C1 segment of cervical spinal cord (tissue), 14 donors: Measurements from ENCODE around the gene TIRAP.
"Not testable (repeated sequence)": the region's sequence is repeated elsewhere in the genome, so short reads cannot be mapped to it uniquely, and the experiment has no call there.

ENCODE experiments used
- DNase-seq, 14 donors: peaks; one replicate each; lab custom pipeline; 2025; lab: John Stamatoyannopoulos, UW

The TIRAP gene

DNA sequence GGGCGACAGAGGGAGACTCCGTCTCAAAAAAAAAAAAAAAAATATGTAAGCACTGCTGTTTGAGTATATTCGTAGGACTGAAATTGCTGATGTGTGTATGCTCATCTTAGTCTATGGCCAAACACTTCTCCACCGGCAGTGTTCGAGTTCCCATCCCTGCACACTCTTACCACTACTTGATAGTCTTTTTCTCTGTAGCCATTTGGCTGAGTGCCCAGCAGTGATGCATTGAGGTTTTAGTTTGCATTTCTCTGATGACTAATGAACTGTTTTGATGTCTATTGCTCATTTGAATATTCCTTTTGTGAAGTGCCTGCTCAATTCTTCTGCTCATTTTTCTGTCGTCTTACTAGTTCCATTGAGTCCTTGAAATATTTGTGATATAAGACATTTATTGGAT lies 1.9 kb downstream of the TIRAP start:
- peak in 1 of 14 donors; percentile 51 for DNase-seq

DNA sequence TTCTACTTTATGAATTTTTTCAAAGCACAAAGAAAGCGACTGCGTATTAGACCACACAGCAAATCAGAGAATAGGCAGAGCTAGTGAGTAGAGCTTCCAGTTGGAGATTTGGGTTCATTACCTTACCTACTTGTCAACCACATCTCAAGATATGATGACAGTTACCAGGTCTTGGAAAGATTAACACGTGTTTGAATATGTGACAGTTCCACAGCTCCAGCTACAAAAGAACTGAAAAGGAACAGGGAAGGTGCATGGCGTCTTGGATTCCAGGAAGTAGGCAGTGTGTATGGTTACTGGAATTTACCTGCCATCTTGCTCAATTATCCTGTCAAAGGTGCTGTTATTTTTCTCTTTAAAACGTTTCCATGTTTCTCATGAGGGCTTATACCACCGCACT lies 5.3 kb downstream of the TIRAP start:
- DNase-seq, result no peak

DNA sequence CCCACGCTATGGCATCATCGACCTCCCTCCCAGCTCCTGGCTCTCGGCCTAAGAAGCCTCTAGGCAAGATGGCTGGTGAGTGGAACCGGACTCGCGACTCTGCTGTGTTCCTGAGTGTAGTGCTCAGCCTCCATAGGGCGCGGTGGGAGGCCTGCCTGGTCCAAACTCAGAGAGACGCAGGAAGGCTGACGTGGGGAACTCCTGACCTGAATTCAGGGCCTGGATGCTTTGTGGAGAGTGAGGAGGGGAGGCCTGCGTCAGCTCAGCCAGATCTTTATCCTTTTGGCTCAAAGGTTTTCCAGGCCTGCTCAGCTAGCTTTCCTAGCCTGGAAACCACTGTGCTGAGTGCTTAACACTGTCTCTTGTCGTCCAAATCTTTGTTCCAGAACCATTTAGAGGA lies 8.0 kb downstream of the TIRAP start:
- DNase-seq, result no peak

- no peak for DNase-seq
Measured at GRCh38 chr11:126293726-126294125, 10.8 kb downstream of the TIRAP start.

- DNase-seq, result no peak
Measured at GRCh38 chr11:126297004-126297403, 14.1 kb downstream of the TIRAP start.

DNA sequence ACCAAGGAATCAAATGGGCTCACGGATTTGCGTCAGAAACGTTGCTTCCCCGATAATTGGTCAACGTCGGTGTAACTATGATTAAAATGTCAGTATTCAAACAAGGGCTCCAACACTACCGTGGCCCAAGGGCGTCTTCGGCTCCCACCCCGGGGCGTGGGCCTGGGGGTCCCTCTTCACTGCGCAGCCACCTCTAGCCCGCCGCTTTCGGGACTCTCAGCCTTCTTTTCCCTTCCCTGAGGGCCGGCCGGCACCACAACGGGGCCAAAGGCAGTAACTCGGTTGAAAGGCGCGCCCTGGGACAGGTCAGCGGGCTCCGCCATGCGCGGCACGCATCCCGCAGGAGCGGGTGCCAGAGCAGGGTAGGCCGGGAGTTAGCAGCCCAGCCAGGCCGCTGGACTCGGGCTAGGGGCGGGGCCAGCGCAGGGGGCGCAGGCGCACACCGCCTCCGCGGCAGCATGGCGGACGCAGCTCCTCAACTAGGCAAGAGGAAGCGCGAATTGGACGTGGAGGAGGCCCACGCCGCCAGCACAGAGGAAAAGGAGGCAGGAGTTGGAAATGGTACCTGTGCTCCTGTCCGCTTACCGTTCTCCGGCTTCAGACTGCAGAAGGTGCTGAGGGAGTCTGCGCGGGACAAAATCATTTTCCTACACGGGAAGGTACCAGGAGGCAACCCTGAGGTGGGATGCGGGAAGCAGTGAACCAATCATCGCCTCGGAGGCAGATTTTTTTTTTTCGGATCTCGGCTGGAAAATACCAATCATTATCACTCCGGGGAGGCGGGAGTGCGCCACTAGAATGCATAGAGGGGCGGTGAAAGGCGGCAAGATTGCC lies 20.9 kb downstream of the TIRAP start, which contains the start of gene DCPS:
Gene DCPS (plus strand): TSS at position 438 of the 834 bp plus-strand sequence. CDS start 21 bp downstream, at position 459.
- DNase-seq, result peak; percentile 49 to 96 (median 86)

DNA sequence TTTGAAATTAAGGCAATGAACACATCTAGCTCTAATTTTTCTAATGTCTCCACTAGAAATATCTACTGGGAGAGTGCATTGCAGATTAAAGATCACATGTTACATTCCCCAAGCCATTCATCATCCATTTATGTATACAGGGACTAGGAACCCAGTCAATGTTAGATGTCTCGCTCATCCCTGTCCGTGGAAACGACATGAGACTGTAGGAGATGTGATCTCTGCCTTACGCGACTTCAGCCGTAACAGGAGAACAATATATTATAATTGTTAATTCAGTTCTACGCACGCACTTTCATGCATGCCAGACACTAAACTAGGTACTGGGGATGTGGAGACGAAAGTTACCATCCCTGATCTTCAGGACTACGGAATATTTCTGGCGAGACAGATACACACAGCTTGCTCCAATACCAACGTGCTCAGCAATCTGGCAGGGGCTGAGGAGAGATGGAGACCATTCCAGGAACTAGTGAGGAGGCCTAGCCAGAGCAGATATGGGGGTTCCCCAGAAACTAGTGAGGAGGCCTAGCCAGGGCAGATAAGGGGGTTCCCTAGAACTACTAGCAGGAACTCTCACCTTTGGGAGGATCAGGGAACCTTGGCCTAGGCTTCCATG lies 21.7 kb downstream of the TIRAP start:
- DNase-seq, result peak in 1 of 14 donors; percentile 70

DNA sequence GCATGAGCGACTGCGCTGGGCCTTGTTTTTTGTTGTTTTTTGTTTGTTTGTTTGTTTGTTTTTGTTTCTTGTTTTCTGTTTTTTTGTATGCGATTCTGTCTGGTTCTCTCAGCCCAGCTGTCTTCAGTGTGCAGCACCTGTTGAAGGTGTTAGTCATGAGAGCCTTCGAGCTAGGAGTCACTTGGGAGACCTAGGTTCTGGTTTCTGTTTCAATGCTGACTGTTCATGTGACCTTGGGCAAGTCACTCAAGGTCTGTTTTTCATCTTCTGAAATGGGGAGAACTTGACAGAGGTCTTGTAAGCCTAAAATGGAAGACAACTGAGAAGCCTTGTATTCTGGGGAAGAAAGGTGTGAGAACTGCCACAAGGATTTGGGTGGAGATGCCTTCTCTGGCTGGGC lies 22.8 kb downstream of the TIRAP start:
- no peak for DNase-seq

GRCh38 chr11:126307706-126308105 lies 24.8 kb downstream of the TIRAP start:
- DNase-seq, result no peak

DNA sequence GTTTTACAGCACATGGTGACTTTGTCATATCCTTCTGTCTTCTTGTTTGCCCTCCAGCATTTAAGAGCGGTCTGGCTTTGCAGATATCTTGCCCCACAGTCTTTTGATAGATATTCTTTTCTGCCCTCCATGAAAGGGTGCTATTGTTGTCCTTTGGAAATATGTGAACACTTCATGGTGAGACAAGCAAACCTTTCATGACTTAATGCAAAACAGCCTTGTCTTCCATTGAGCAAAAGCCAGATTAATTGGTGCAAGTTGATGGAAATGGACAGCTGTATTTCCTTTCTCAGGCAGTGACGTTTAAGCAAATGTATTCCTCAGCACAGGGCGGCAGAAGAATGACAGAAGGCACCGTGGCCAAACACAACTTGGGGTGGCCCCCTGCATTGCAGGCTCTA lies 25.4 kb downstream of the TIRAP start:
- no peak for DNase-seq

DNA sequence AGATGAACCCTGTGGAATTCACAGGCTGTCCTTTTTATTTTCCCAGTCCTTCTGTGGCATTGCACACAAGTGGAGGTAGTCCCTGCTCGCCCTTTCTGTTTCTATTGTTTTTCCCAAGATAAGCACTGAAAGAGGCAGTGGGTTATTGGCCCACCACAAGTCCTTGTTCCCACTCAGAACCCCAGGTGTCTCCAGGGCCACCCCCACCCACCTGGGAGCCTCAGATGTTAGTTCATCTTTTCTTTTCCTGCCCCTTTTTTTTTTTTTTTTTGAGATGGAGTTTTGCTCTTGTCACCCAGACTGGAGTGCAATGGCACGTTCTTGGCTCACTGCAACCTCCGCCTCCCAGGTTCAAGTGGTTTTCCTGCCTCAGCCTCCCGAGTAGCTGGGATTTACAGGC lies 25.9 kb downstream of the TIRAP start:
- DNase-seq, result not testable (repeated sequence)

DNA sequence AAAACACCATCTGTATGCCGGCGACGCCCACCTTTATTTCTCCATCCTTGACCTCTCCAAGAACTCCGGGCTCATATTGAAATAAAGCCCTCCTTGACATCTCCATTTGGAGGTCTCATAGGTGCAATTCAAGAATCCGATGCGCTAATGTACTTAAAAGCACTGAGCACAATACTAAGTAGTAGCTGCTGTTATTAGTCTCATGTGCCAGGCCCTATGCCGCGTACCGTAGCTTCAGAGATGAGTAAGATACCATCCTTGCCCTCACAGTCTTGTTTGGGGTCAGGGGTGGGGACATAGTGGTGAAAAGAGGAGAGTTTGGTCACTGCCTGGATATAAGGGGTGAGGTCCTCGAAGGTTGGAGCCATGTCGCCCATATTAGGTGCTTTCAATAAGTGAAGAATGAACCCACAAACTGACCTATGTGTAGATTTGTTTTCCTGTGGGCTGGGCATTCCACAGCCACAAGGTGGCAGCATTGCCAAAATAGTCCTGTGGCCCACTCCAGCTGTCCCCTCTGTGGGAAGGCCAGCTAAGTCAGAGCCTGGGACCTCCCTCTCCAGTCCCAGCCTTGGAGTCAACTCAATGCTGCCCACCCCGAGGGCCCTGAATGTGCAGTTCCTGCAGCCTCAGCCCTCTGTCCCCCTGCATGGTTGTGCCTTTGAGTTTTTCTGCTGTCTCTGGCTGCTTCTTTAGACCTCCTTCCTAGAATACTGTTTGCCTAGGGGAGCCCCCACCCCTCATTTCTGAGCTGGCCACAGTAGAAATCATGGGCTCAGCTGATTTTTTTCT lies 27.5 kb downstream of the TIRAP start:
- DNase-seq, result peak in 13 of 14 donors; percentile 9 to 73 (median 54)

DNA sequence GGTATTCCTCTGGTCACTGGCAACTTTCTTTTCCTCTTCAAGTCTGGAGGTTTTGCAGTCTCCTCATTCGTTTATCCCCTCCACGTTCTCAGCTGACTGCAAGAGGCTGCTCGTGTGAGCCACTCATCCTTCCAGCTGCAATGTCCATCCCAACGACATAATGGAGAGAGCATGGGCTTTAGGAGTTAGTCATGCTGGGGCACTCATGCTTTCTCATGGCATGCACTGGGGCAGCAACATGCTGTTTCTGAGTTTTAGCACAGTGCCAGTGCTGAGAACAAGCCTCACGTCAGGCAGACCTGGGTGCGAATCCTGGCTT lies 28.1 kb downstream of the TIRAP start:
- no peak for DNase-seq

DNA sequence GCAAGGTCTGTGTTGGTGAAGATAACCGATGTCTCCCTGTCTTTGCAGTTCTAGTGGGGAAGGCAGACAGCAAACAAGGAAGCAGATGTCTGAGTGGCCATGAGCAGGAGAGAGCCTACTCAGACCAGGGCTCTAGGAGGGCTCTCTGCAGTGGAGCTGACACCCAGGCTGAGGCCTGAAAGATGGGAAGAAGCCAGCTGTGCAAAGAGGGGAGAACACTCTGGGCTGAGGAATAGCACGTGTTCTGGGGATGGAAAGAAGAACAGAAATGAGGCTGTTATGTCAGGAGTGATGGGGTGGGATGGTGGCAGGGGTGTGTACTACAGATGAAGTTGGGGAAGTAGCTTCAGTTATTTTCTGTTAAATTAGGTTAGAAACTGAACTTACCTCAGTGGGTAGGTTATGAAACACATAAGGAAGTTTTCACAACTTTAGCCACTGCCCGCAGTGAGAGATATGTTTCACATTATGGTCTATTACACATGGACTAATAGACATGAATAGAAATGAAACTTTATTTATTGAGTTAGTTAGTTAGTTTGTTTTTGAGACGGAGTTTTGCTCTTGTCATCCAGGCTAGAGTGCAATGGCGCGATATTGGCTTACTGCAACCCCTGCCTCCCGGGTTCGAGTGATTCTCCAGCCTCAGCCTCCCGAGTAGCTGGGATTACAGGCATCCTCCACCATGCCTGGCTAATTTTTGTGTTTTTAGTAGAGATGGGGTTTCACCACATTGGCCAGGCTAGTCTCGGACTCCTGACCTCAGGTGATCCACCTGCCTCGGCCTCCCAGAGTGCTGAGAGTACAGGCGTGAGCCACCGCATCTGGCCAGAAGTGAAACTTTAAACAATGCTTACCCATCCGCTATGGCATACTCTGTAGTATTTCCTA lies 28.8 kb downstream of the TIRAP start:
- DNase-seq, result no peak

- DNase-seq, result no peak
Measured at GRCh38 chr11:126312961-126313360, 30.1 kb downstream of the TIRAP start.

DNA sequence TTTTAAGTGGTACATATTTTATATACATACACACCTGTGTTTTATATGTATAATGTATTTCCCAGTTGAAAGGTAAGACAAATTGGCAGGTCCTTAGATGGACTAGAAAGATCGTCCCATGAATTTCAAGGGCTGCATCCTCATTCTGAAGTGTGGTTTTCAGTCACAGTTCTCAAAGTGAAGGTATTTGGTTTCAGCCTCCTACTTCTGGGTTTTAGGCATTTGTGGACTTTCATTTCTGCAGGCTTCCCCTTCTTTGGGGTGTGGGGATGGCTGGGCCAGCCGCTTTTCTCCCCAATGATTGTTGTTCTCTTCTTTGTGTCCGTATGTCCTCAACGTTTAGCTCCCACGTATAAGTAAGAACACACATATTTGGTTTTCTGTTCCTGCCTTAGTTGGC lies 30.9 kb downstream of the TIRAP start:
- DNase-seq, result no peak

- no peak for DNase-seq
Measured at GRCh38 chr11:126317432-126317755, 34.5 kb downstream of the TIRAP start.

GRCh38 chr11:126317756-126318573 lies 35.1 kb downstream of the TIRAP start:
- peak in 11 of 14 donors; percentile 5 to 84 (median 39) for DNase-seq

GRCh38 chr11:126318574-126319373 lies 35.9 kb downstream of the TIRAP start:
- peak in 3 of 14 donors; percentile 39 to 63 (median 61) for DNase-seq

DNA sequence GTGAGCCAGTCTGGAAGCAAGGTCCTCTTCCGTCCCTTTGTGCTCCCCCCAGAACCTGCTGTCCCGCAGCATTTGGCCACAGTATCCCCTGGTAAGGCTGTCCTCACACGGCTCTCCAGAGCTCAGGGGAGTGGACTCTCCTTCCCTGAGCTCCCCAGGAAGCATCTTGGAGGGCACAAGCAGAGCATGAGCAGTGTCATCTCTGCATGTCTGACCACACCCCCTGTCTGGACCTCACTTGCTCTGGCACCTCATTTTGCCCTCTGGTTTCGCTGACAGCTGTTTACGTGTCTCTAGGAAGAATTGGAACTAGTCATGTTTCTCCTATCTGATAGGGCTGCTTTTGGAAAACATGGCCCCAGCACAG lies 36.5 kb downstream of the TIRAP start:
- DNase-seq, result no peak
